Measurements from ENCODE around the gene ADD3.

- TF ChIP-seq CBX5 (IDR thresholded peaks at IDR 0.05; ENCODE audit: low read depth): no peak
- TF ChIP-seq TAF1 (IDR thresholded peaks at IDR 0.05; ENCODE audit: borderline replicate concordance, low read depth, low read length): no peak
- TF ChIP-seq RAD51 (IDR thresholded peaks at IDR 0.05): no peak
- no peak for TF ChIP-seq POU2F2 (IDR thresholded peaks at IDR 0.05; ENCODE audit: borderline replicate concordance, low read depth, low read length)
- TF ChIP-seq MTA2 (IDR thresholded peaks at IDR 0.05; ENCODE audit: low read depth): no peak
- TF ChIP-seq RELA (IDR thresholded peaks at IDR 0.05; ENCODE audit: borderline replicate concordance, partially characterized antibody): no peak
These were observed 28.9 kb downstream of the ADD3 start for GRCh38 chr10:110036640-110037039.

All from GM12878 (cell line).